Activated CD8-positive, alpha-beta T cell treated with anti-CD3 and anti-CD28 coated beads for 36 hours (primary cell): ENCODE data around the gene CACNA1B. TPM values are rescaled to one million over a fixed set of nuclear protein-coding genes. Genes with fewer than 3 reads are reported as not detected.

Experiments
- ATAC-seq: fragments of 200-7000 bp; cut with Tn5 transposase; one replicate; pipeline ENCODE4 v1.10.0; 2021; ENCODE audit warnings: mild to moderate bottlenecking, moderate library complexity
- CTCF ChIA-PET: fragments of 350-600 bp; sonication (Branson Sonifier 250); formaldehyde crosslinking; loops from one replicate; lab custom pipeline; 2021; ENCODE audit warnings: antibody characterized with exemption; lab: Charles Lee
- POLR2A ChIA-PET: fragments of 350-600 bp; sonication (Branson Sonifier 250); formaldehyde crosslinking; loops from one replicate; lab custom pipeline; 2021; ENCODE audit warnings: antibody characterized with exemption; lab: Charles Lee
- DNase-seq: peaks from one replicate; pipeline ENCODE4 v3.0.0-alpha.2; 2020
- H3K27ac Mint-ChIP-seq: one replicate; pipeline ENCODE4 v1.8.0; 2021; ENCODE audit warnings: mild to moderate bottlenecking, mixed read lengths
- H3K27me3 Mint-ChIP-seq: one replicate; pipeline ENCODE4 v1.8.0; 2021; ENCODE audit warnings: mixed read lengths
- H3K36me3 Mint-ChIP-seq: one replicate; pipeline ENCODE4 v1.8.0; 2021; ENCODE audit warnings: low read depth, mixed read lengths
- H3K4me1 Mint-ChIP-seq: one replicate; pipeline ENCODE4 v1.8.0; 2021; ENCODE audit warnings: low read depth, mixed read lengths
- H3K4me3 Mint-ChIP-seq: one replicate; pipeline ENCODE4 v1.8.0; 2021; ENCODE audit warnings: mild to moderate bottlenecking, moderate library complexity, mixed read lengths
- H3K9me3 Mint-ChIP-seq: one replicate; pipeline ENCODE4 v1.8.0; 2021; ENCODE audit warnings: mixed read lengths
- intact Hi-C: fragments of 100-400 bp; cut with micrococcal nuclease; formaldehyde crosslinking; loops from one replicate; pipeline ENCODE4 v1.10.0; 2022
- total RNA-seq, 2 experiments: library from RNA; stranded (reverse); gene quantifications; one replicate each; pipeline ENCODE4 v1.2.3, GENCODE V29; 2021
- TF ChIP-seq, protein P1 (sequence below): fragments of 200-600 bp; IDR thresholded peaks from one replicate; pipeline ENCODE4 v1.8.0; 2022; ENCODE audit warnings: antibody characterized with exemption, mild to moderate bottlenecking

Gene CACNA1B
- total RNA-seq, 2 experiments from 2014 or later = not detected

GRCh38 chr9:138024831-138025291, 147.3 kb downstream of the CACNA1B start:
- no peak overlapping the region for H3K4me3 Mint-ChIP-seq
- no peaks in the 10 kb centered on the region for H3K9me3 Mint-ChIP-seq
- H3K36me3 Mint-ChIP-seq = no peaks in the 10 kb centered on the region
- ATAC-seq (no peak), DNase-seq (no peak)
- ChIA-PET CTCF (no interaction called here), POLR2A (no interaction called here)
- H3K27me3 Mint-ChIP-seq = peaks cover 32% of the 10 kb centered on the region
- TF ChIP-seq, protein P1, sequence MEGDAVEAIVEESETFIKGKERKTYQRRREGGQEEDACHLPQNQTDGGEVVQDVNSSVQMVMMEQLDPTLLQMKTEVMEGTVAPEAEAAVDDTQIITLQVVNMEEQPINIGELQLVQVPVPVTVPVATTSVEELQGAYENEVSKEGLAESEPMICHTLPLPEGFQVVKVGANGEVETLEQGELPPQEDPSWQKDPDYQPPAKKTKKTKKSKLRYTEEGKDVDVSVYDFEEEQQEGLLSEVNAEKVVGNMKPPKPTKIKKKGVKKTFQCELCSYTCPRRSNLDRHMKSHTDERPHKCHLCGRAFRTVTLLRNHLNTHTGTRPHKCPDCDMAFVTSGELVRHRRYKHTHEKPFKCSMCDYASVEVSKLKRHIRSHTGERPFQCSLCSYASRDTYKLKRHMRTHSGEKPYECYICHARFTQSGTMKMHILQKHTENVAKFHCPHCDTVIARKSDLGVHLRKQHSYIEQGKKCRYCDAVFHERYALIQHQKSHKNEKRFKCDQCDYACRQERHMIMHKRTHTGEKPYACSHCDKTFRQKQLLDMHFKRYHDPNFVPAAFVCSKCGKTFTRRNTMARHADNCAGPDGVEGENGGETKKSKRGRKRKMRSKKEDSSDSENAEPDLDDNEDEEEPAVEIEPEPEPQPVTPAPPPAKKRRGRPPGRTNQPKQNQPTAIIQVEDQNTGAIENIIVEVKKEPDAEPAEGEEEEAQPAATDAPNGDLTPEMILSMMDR = no peak
- intact Hi-C loops = no loop called here
- H3K27ac Mint-ChIP-seq = no peak overlapping the region
- no peaks in the 10 kb centered on the region for H3K4me1 Mint-ChIP-seq

GRCh38 chr9:138025417-138025816, 147.8 kb downstream of the CACNA1B start:
- H3K27ac Mint-ChIP-seq = no peak overlapping the region
- H3K36me3 Mint-ChIP-seq = no peaks in the 10 kb centered on the region
- peaks cover 34% of the 10 kb centered on the region for H3K27me3 Mint-ChIP-seq
- ChIA-PET CTCF (no interaction called here), POLR2A (no interaction called here)
- DNase-seq (no peak), ATAC-seq (no peak)
- TF ChIP-seq, protein P1 = no peak
- no peaks in the 10 kb centered on the region for H3K4me1 Mint-ChIP-seq
- no peak overlapping the region for H3K4me3 Mint-ChIP-seq
- intact Hi-C loops = no loop called here
- H3K9me3 Mint-ChIP-seq = no peaks in the 10 kb centered on the region

- H3K9me3 Mint-ChIP-seq = no peaks in the 10 kb centered on the region
These were observed 148.3 kb downstream of the CACNA1B start for GRCh38 chr9:138025908-138026307.

GRCh38 chr9:138028596-138028995, 151.0 kb downstream of the CACNA1B start:
- H3K27ac Mint-ChIP-seq = no peak overlapping the region
- ATAC-seq (no peak), DNase-seq (no peak)
- POLR2A ChIA-PET = no interaction called here
- intact Hi-C loops = no loop called here
- no peaks in the 10 kb centered on the region for H3K36me3 Mint-ChIP-seq
- peaks cover 4% of the 10 kb centered on the region for H3K9me3 Mint-ChIP-seq
- no peak overlapping the region for H3K4me3 Mint-ChIP-seq
- no peaks in the 10 kb centered on the region for H3K4me1 Mint-ChIP-seq
- H3K27me3 Mint-ChIP-seq = peaks cover 49% of the 10 kb centered on the region
- TF ChIP-seq, protein P1 = no peak
- CTCF ChIA-PET = no interaction called here

More at GRCh38 chr9:138025908-138026307, 148.3 kb downstream of the CACNA1B start:
- POLR2A ChIA-PET = no interaction called here
- intact Hi-C loops = no loop called here
- DNase-seq = no peak
- no peak for ATAC-seq
- TF ChIP-seq, protein P1 = no peak
- Mint-ChIP-seq H3K4me1 (no peaks in the 10 kb centered on the region), H3K27me3 (peaks cover 37% of the 10 kb centered on the region), H3K4me3 (no peak overlapping the region), H3K36me3 (no peaks in the 10 kb centered on the region), H3K27ac (no peak overlapping the region)
- CTCF ChIA-PET = no interaction called here

DNA sequence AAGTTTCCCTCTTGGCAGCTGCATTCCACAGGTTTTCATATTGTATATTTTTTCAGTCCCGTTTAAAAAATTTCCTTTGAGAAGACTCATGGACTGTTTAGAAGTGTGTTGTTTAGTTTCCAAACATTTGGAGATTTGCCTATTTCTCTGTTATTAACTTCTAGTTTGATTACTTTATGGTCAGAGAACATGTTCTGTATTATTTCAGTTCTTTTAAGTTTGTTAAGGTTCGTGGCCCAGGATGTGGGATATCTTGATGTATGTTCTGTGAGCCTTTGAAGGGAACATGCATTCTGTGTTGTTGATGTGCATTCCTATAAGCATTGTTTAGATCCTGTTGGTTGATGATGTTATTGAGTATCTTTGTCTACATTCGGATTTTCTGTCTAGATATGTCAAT, 153.6 kb downstream of the CACNA1B start:
- no peaks in the 10 kb centered on the region for H3K36me3 Mint-ChIP-seq
- peaks cover 49% of the 10 kb centered on the region for H3K27me3 Mint-ChIP-seq
- no peak overlapping the region for H3K27ac Mint-ChIP-seq
- ChIA-PET POLR2A (no interaction called here), CTCF (no interaction called here)
- TF ChIP-seq, protein P1 = no peak
- H3K4me1 Mint-ChIP-seq = no peaks in the 10 kb centered on the region
- peaks cover 4% of the 10 kb centered on the region for H3K9me3 Mint-ChIP-seq
- intact Hi-C loops = no loop called here
- H3K4me3 Mint-ChIP-seq = no peak overlapping the region
- no peak for ATAC-seq
- DNase-seq = no peak
